H1 (cell line): ENCODE results near the gene LCN10. TPM values are rescaled to one million over a fixed set of nuclear protein-coding genes. Genes with fewer than 3 reads are reported as not detected.

ENCODE experiments used
- CTCF ChIA-PET: fragments of 300-600 bp; sonication (Branson Sonifier 250); formaldehyde crosslinking; loops from one replicate; lab custom pipeline; 2021; ENCODE audit not compliant: partially characterized antibody; lab: Charles Lee
- POLR2A ChIA-PET: fragments of 300-600 bp; sonication (Branson Sonifier 250); formaldehyde crosslinking; loops from one replicate; lab custom pipeline; 2021; ENCODE audit warnings: inconsistent platforms; ENCODE audit not compliant: partially characterized antibody; lab: Charles Lee
- DNase-seq, 2 experiments: peaks; one replicate each; pipeline versions ENCODE4 v3.0.0 to v3.0.0-alpha.2; 2010 to 2022; ENCODE audit warnings: low spot score in 2 of 2, low read depth in 1 of 2, mixed read lengths in 1 of 2
- FAIRE-seq: peaks from 2 replicates; lab custom pipeline; 2011; peaks lifted over from hg19 to GRCh38; lab: Jason Lieb, UNC
- H2AFZ ChIP-seq: 2 replicates; pipeline ENCODE4 v1.8.1; 2012; ENCODE audit warnings: low read length, inconsistent platforms
- H2AK5ac ChIP-seq: 2 replicates; pipeline ENCODE4 v1.6.1; 2013; ENCODE audit warnings: low read depth, low read length
- H2BK120ac ChIP-seq: replicated peaks from 2 replicates; pipeline ENCODE3; 2013; ENCODE audit warnings: low read depth, low read length, inconsistent platforms
- H2BK12ac ChIP-seq: 2 replicates; pipeline ENCODE4 v1.6.1; 2013; ENCODE audit warnings: low read depth, low read length
- H2BK15ac ChIP-seq: 2 replicates; pipeline ENCODE4 v1.6.1; 2013; ENCODE audit warnings: low read length
- H2BK20ac ChIP-seq: 2 replicates; pipeline ENCODE4 v1.6.1; 2013; ENCODE audit warnings: low read length
- H2BK5ac ChIP-seq: 2 replicates; pipeline ENCODE4 v1.6.1; 2013; ENCODE audit warnings: low read depth, low read length
- H3K14ac ChIP-seq: 2 replicates; pipeline ENCODE4 v1.6.1; 2013; ENCODE audit warnings: inconsistent platforms; ENCODE audit not compliant: insufficient read length
- H3K18ac ChIP-seq: 2 replicates; pipeline ENCODE4 v1.6.1; 2013; ENCODE audit warnings: low read length; ENCODE audit errors: extremely low read depth
- H3K23ac ChIP-seq: 2 replicates; pipeline ENCODE4 v1.6.1; 2013; ENCODE audit warnings: inconsistent platforms; ENCODE audit not compliant: insufficient read length
- H3K23me2 ChIP-seq: 2 replicates; pipeline ENCODE4 v1.6.1; 2013; ENCODE audit warnings: low read depth, low read length
- H3K27ac ChIP-seq: 2 replicates; pipeline ENCODE4 v1.6.1; 2011; ENCODE audit warnings: low read depth, low read length, inconsistent platforms
- H3K27me3 ChIP-seq, 4 experiments: replicated peaks in 1 of 4; 1 replicate in 1 of 4; 2 replicates in 3 of 4; pipeline versions ENCODE4 v1.6.1 to v1.8.1; 2011 to 2013; ENCODE audit warnings: low read length in 3 of 4, mild to moderate bottlenecking in 3 of 4, inconsistent platforms in 2 of 4, mixed read lengths in 2 of 4, moderate library complexity in 1 of 4; ENCODE audit not compliant: control insufficient read depth in 3 of 4, insufficient read depth in 3 of 4; ENCODE audit errors: extremely low read depth in 1 of 4
- H3K36me3 ChIP-seq, 4 experiments: 2 replicates each; pipeline versions ENCODE4 v1.6.1 to v1.8.1; 2011 to 2013; ENCODE audit warnings: mild to moderate bottlenecking in 4 of 4, low read length in 3 of 4, moderate library complexity in 2 of 4, control low read depth in 1 of 4, inconsistent platforms in 1 of 4; ENCODE audit not compliant: insufficient read depth in 4 of 4, control insufficient read depth in 2 of 4
- H3K4ac ChIP-seq: replicated peaks from 2 replicates; pipeline ENCODE3; 2013; ENCODE audit warnings: low read length, low read depth, mixed read lengths, inconsistent platforms; ENCODE audit not compliant: insufficient read length
- H3K4me1 ChIP-seq, 4 experiments: replicated peaks in 1 of 4; 1 replicate in 1 of 4; 2 replicates in 3 of 4; pipeline versions ENCODE4 v1.6.1 to v1.8.1; 2011 to 2013; ENCODE audit warnings: low read length in 3 of 4, inconsistent platforms in 2 of 4, mixed read lengths in 1 of 4; ENCODE audit not compliant: insufficient read depth in 4 of 4, control insufficient read depth in 3 of 4
- H3K4me2 ChIP-seq, 2 experiments: 2 replicates each; pipeline versions ENCODE4 v1.6.1 to v1.8.1; 2011 to 2013; ENCODE audit warnings: low read depth in 2 of 2, low read length in 2 of 2, control low read depth in 1 of 2, inconsistent platforms in 1 of 2, mild to moderate bottlenecking in 1 of 2; ENCODE audit not compliant: insufficient read depth in 1 of 2
- H3K4me3 ChIP-seq, 4 experiments: fragments of 200-600, 300-600 bp in 1 of 4; sonication (generic), shearing (Covaris generic), sonication (Bioruptor Twin) in 1 of 4; 2 replicates each; pipeline versions ENCODE4 v1.5.1 to v1.8.1; 2011 to 2016; ENCODE audit warnings: low read length in 4 of 4, low read depth in 3 of 4, control low read depth in 2 of 4, inconsistent platforms in 2 of 4, mild to moderate bottlenecking in 2 of 4, mixed read lengths in 1 of 4, moderate library complexity in 1 of 4; ENCODE audit not compliant: insufficient read depth in 2 of 4; ENCODE audit errors: extremely low read depth in 1 of 4
- H3K56ac ChIP-seq: replicated peaks from 2 replicates; pipeline ENCODE3; 2013; ENCODE audit warnings: low read depth, mild to moderate bottlenecking, mixed read lengths, low read length, inconsistent platforms; ENCODE audit not compliant: insufficient read length
- H3K79me1 ChIP-seq: 2 replicates; pipeline ENCODE4 v1.6.1; 2013; ENCODE audit warnings: low read depth, low read length, control low read depth
- H3K79me2 ChIP-seq, 2 experiments: 2 replicates each; pipeline versions ENCODE4 v1.6.1 to v1.8.1; 2012 to 2013; ENCODE audit warnings: low read length in 2 of 2, mild to moderate bottlenecking in 2 of 2, inconsistent platforms in 1 of 2; ENCODE audit not compliant: insufficient read depth in 2 of 2, control insufficient read depth in 1 of 2
- H3K9ac ChIP-seq, 4 experiments: replicated peaks in 1 of 4; 1 replicate in 1 of 4; 2 replicates in 3 of 4; pipeline versions ENCODE4 v1.6.1 to v1.8.1; 2011 to 2013; ENCODE audit warnings: low read depth in 3 of 4, low read length in 3 of 4, control low read depth in 2 of 4, mild to moderate bottlenecking in 2 of 4, moderate library complexity in 2 of 4, inconsistent platforms in 1 of 4; ENCODE audit errors: extremely low read depth in 1 of 4
- H3K9me3 ChIP-seq, 2 experiments: 2 replicates each; pipeline versions ENCODE4 v1.6.1 to v1.8.1; 2012 to 2013; ENCODE audit warnings: mild to moderate bottlenecking in 2 of 2, moderate library complexity in 2 of 2, control low read depth in 1 of 2, inconsistent platforms in 1 of 2, low read depth in 1 of 2, low read length in 1 of 2, mixed read lengths in 1 of 2; ENCODE audit not compliant: insufficient read depth in 2 of 2
- H4K20me1 ChIP-seq, 2 experiments: replicated peaks in 1 of 2; 2 replicates each; pipeline versions ENCODE3 to v1.8.1; 2011 to 2013; ENCODE audit warnings: inconsistent platforms in 2 of 2, low read length in 2 of 2, mild to moderate bottlenecking in 1 of 2; ENCODE audit not compliant: insufficient read depth in 2 of 2, control insufficient read depth in 1 of 2
- H4K5ac ChIP-seq: 2 replicates; pipeline ENCODE4 v1.6.1; 2013; ENCODE audit warnings: low read length, low read depth, mixed read lengths, inconsistent platforms; ENCODE audit not compliant: insufficient read length
- H4K8ac ChIP-seq: 2 replicates; pipeline ENCODE4 v1.8.0; 2013; ENCODE audit warnings: mild to moderate bottlenecking, moderate library complexity, low read length, inconsistent platforms; ENCODE audit not compliant: insufficient read depth; ENCODE audit errors: extremely low read depth
- H4K91ac ChIP-seq: replicated peaks from 2 replicates; pipeline ENCODE3; 2013; ENCODE audit warnings: low read length, mixed read lengths, inconsistent platforms; ENCODE audit not compliant: insufficient read length
- BACH1 ChIP-seq: IDR thresholded peaks from 2 replicates; pipeline ENCODE4 v1.6.1; 2012; ENCODE audit warnings: low read length, improper control_type of control experiment
- CBX5 ChIP-seq: fragments of 300-800, 300-1000 bp; sonication (generic); IDR thresholded peaks from 2 replicates; pipeline ENCODE4 v1.7.1; 2016; ENCODE audit warnings: antibody characterized with exemption, low read length, low read depth
- FOSL1 ChIP-seq: IDR thresholded peaks from 2 replicates; pipeline ENCODE4 v1.6.1; 2011; ENCODE audit warnings: mild to moderate bottlenecking, low read depth, low read length, moderate library complexity; ENCODE audit not compliant: insufficient read depth
- GABPA ChIP-seq: IDR thresholded peaks from 2 replicates; pipeline ENCODE4 v1.6.1; 2011; ENCODE audit warnings: mild to moderate bottlenecking, low read length, moderate library complexity, borderline replicate concordance; ENCODE audit not compliant: insufficient read depth
- JUN ChIP-seq: IDR thresholded peaks from 2 replicates; pipeline ENCODE4 v1.6.1; 2011; ENCODE audit warnings: low read depth, mild to moderate bottlenecking, improper control_type of control experiment, low read length
- RNF2 ChIP-seq: fragments of 200-900, 300-1000 bp; sonication (generic); IDR thresholded peaks from 2 replicates; pipeline ENCODE4 v1.7.1; 2016; ENCODE audit warnings: borderline replicate concordance, low read depth, mild to moderate bottlenecking, antibody characterized with exemption, low read length; ENCODE audit not compliant: poor library complexity, severe bottlenecking; ENCODE audit errors: missing control alignments
- WGBS, 2 experiments: shearing (Covaris generic) in 1 of 2; methylation state at CpG; one replicate each; pipeline versions ENCODE4 v1.1.6 to v1.1.7; 2013 to 2015; ENCODE audit warnings: low lambda C conversion rate in 2 of 2, mixed read lengths in 2 of 2, inconsistent platforms in 1 of 2, low coverage in 1 of 2, missing lambda C conversion rate in 1 of 2; ENCODE audit not compliant: insufficient replicate concordance in 2 of 2, insufficient coverage in 1 of 2, insufficient read length in 1 of 2; ENCODE audit errors: extremely low coverage in 1 of 2, missing lambda C conversion rate in 1 of 2; 5-methylcytosine and 5-hydroxymethylcytosine counted together
- polyA plus RNA-seq, 7 experiments: library from polyadenylated mRNA; depleted of rRNA in 3 of 7; stranded (reverse) in 5 of 7; unstranded in 2 of 7; fragments of >200 nt in 5 of 7; fragments of 200-250 nt in 2 of 7; gene quantifications; 1 replicate in 5 of 7; 2 replicates in 1 of 7; 4 replicates in 1 of 7; pipeline versions ENCODE4 v1.2.1 to v1.2.3, GENCODE V29; 2011 to 2013; ENCODE audit warnings: missing spikeins in 2 of 7, mixed read lengths in 2 of 7
- total RNA-seq: library from RNA; stranded (reverse); fragmentation: NEBNext Ultra II Directional; extraction: Animal tissue kit (Norgen Biotek cat#: 25700); gene quantifications from 2 replicates; pipeline ENCODE4 v1.2.1, GENCODE V29; 2021
- TF ChIP-seq, protein P1 (sequence below), 3 experiments: IDR thresholded peaks; 1 replicate in 2 of 3; 2 replicates in 1 of 3; pipeline versions ENCODE4 v1.5.1 to v1.6.1; 2011; ENCODE audit warnings: low read length in 3 of 3, mild to moderate bottlenecking in 3 of 3, inconsistent platforms in 2 of 3, low read depth in 1 of 3, moderate library complexity in 1 of 3; ENCODE audit not compliant: insufficient read depth in 1 of 3; ENCODE audit errors: control extremely low read depth in 1 of 3
- TF ChIP-seq, protein P2 (sequence below): IDR thresholded peaks from 2 replicates; pipeline ENCODE4 v1.6.1; 2012; ENCODE audit warnings: inconsistent platforms

Gene LCN10
- total and polyA plus RNA-seq, 2 of the 8 experiments (the other 6 are each of a cell fraction or from before 2014, with no cell fraction given), result 2.6 to 2.8 TPM

DNA sequence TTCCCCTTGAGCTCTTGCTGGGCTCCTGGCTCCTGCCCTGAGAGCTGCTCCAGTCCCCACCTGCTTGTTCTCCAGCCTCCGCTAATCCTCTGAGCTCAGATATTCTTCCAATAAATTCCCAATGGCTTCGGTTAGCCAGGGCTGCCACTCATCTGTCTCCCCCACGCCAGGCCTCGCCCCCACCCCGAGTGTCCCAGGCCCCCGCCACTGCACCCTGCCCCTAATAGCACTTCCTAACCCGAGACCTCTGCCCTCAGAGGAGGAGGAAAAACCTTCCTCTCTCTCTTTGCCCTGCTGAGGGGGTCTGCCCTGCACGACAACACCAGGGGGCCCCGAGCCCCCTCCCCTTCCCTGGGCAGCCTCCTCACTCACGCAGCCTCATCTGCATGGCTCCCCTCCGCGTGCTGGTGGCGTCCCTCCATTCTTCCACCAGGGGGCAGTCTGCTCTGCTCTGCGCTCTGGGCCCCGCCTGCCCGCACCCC lies 27.0 kb upstream of the LCN10 start:
- ChIA-PET POLR2A (interaction anchor here (1.8 kb wide), 1 partner anchor 42 kb away, joined by 10 read pairs; no protein-coding TSS in a partner anchor), CTCF (interaction anchor here (0.6 to 9.6 kb wide), 15 partner anchors 9 to 223 kb away, joined by 3 to 88 read pairs (median 5); partner anchors contain the start of genes LCN8 and TMEM141)
- no peaks in the 10 kb centered on the region for H4K20me1 ChIP-seq
- H3K4ac ChIP-seq, result no peak overlapping the region
- WGBS, 2 experiments, result 14% methylated on average over 7 of the region's 16 CpGs; no CpG with 5 or more reads in 1 of the 2 experiments
- H3K9me3 ChIP-seq, result peaks cover 0 to 7% of the 10 kb centered on the region in 2 experiments
- no peak overlapping the region for H2AK5ac ChIP-seq
- no peaks in the 10 kb centered on the region for H3K79me1 ChIP-seq
- no peak overlapping the region; the same call in 1 of the 2 replicates for H4K8ac ChIP-seq
- H2BK5ac ChIP-seq, result no peak overlapping the region
- no peak overlapping the region for H2BK12ac ChIP-seq
- H3K27ac ChIP-seq, result no peak overlapping the region
- H3K4me1 ChIP-seq, result no peaks in the 10 kb centered on the region
- no peak overlapping the region for H3K23ac ChIP-seq
- H4K91ac ChIP-seq, result no peak overlapping the region
- H3K79me2 ChIP-seq, result no peaks in the 10 kb centered on the region
- no peak overlapping the region for H4K5ac ChIP-seq
- peak overlapping the region; percentile 1 to 67; a peak in 3 of 4 replicates for H3K4me2 ChIP-seq
- H3K23me2 ChIP-seq, result no peaks in the 10 kb centered on the region
- peak in 1 of 2 experiments; percentile 88 for DNase-seq
- H2BK120ac ChIP-seq, result no peak overlapping the region
- H2BK15ac ChIP-seq, result no peak overlapping the region
- peak overlapping the region; percentile 19; the same call in 1 of the 2 replicates for H3K18ac ChIP-seq
- peak overlapping the region in 2 of 4 experiments; percentile 20 to 56; a peak in 3 of 8 replicates for H3K4me3 ChIP-seq
- H3K14ac ChIP-seq, result no peak overlapping the region
- H3K9ac ChIP-seq, result no peak overlapping the region
- H3K36me3 ChIP-seq, result no peaks in the 10 kb centered on the region
- H2BK20ac ChIP-seq, result no peak overlapping the region
- no peak overlapping the region for H3K56ac ChIP-seq
- H3K27me3 ChIP-seq, result no peaks in the 10 kb centered on the region
- no peak overlapping the region for H2AFZ ChIP-seq
- FAIRE-seq, result no peak
- TF ChIP-seq GABPA (peak; percentile 58; the same call in 1 of the 2 replicates), RNF2 (no peak), BACH1 (no peak), CBX5 (no peak), FOSL1 (no peak), JUN (no peak)
- TF ChIP-seq, protein P1, sequence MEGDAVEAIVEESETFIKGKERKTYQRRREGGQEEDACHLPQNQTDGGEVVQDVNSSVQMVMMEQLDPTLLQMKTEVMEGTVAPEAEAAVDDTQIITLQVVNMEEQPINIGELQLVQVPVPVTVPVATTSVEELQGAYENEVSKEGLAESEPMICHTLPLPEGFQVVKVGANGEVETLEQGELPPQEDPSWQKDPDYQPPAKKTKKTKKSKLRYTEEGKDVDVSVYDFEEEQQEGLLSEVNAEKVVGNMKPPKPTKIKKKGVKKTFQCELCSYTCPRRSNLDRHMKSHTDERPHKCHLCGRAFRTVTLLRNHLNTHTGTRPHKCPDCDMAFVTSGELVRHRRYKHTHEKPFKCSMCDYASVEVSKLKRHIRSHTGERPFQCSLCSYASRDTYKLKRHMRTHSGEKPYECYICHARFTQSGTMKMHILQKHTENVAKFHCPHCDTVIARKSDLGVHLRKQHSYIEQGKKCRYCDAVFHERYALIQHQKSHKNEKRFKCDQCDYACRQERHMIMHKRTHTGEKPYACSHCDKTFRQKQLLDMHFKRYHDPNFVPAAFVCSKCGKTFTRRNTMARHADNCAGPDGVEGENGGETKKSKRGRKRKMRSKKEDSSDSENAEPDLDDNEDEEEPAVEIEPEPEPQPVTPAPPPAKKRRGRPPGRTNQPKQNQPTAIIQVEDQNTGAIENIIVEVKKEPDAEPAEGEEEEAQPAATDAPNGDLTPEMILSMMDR (IDR thresholded peaks at IDR 0.05; ENCODE audit: control extremely low read depth in 1 of 3, insufficient read depth in 1 of 3, low read depth in 1 of 3, low read length in 3 of 3), result peak; percentile 57 to 93 (median 72)
- TF ChIP-seq, protein P2, sequence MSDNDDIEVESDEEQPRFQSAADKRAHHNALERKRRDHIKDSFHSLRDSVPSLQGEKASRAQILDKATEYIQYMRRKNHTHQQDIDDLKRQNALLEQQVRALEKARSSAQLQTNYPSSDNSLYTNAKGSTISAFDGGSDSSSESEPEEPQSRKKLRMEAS, result peak; percentile 88
